Lung (tissue), 12 donors: ENCODE data around the gene TNNC1. TPM values are rescaled to one million over a fixed set of nuclear protein-coding genes. Genes with fewer than 3 reads are reported as not detected.

Source experiments
- ATAC-seq: fragments of 200-7000 bp; cut with Tn5 transposase; one replicate; pipeline ENCODE4 v1.9.1; 2020; ENCODE audit warnings: moderate number of reproducible peaks; ENCODE audit not compliant: insufficient read depth, low FRiP score
- DNase-seq, 3 donors: peaks; one replicate each; pipeline ENCODE4 v3.0.0-alpha.2; 2013 to 2017
- H3K27ac ChIP-seq, 2 donors: one replicate each; pipeline ENCODE4 v1.5.1; 2013; ENCODE audit warnings: mild to moderate bottlenecking in 2 of 2, moderate library complexity in 2 of 2, control low read depth in 1 of 2, inconsistent platforms in 1 of 2, low read depth in 1 of 2, low read length in 1 of 2
- H3K27me3 ChIP-seq, 3 donors: one replicate each; pipeline ENCODE4 v1.5.1; 2013; ENCODE audit warnings: low read length in 2 of 3; ENCODE audit not compliant: control insufficient read depth in 3 of 3, insufficient read depth in 3 of 3
- H3K36me3 ChIP-seq, 4 donors: one replicate each; pipeline ENCODE4 v1.5.1; 2013; ENCODE audit warnings: low read length in 4 of 4, mild to moderate bottlenecking in 1 of 4, moderate library complexity in 1 of 4; ENCODE audit not compliant: control insufficient read depth in 4 of 4, insufficient read depth in 4 of 4
- H3K4me1 ChIP-seq, 5 donors: one replicate each; pipeline ENCODE4 v1.5.1; 2013; ENCODE audit warnings: low read length in 5 of 5, mild to moderate bottlenecking in 2 of 5, moderate library complexity in 1 of 5; ENCODE audit not compliant: control insufficient read depth in 5 of 5, insufficient read depth in 5 of 5
- H3K4me3 ChIP-seq: one replicate; pipeline ENCODE4 v1.5.1; 2013; ENCODE audit warnings: mild to moderate bottlenecking, control low read depth, moderate library complexity
- H3K9ac ChIP-seq, 2 donors: one replicate each; pipeline ENCODE4 v1.5.1; 2013; ENCODE audit warnings: low read length in 2 of 2, control low read depth in 1 of 2; ENCODE audit not compliant: insufficient read depth in 1 of 2
- H3K9me3 ChIP-seq, 4 donors: one replicate each; pipeline ENCODE4 v1.5.1; 2013; ENCODE audit warnings: low read length in 3 of 4, mild to moderate bottlenecking in 1 of 4, moderate library complexity in 1 of 4; ENCODE audit not compliant: control insufficient read depth in 4 of 4, insufficient read depth in 3 of 4
- WGBS, 2 donors: extraction: QIAGEN DNeasy Blood & Tissue Kit; methylation state at CpG; one replicate each; pipeline ENCODE4 v1.1.7; 2013; 5-methylcytosine and 5-hydroxymethylcytosine counted together
- polyA plus RNA-seq, 2 donors: library from polyadenylated mRNA; stranded (reverse); fragments of 200-250 nt; gene quantifications; one replicate each; pipeline ENCODE4 v1.2.1, GENCODE V29; 2013
- total RNA-seq, 2 donors: library from RNA; depleted of rRNA in 1 of 2; stranded (reverse); fragments of >200 nt in 1 of 2; gene quantifications; one replicate each; pipeline ENCODE4 v1.2.1, GENCODE V29; 2014 to 2021
- TF ChIP-seq, protein P1 (sequence below): IDR thresholded peaks from 2 replicates; pipeline ENCODE4 v1.5.1; 2012; ENCODE audit warnings: mild to moderate bottlenecking; ENCODE audit errors: control extremely low read depth, extremely low read depth
- donor health status: control.
- donor health status: control.
- donor health status: Bipolar disorder and iron deficiency.
- donor health status: healthy.
- donor health status: DM: yes; HTN: yes; CAD: no.

The TNNC1 gene
- total and polyA plus RNA-seq, 4 donors, result 17.3 to 250 (median 33.4) TPM

DNA sequence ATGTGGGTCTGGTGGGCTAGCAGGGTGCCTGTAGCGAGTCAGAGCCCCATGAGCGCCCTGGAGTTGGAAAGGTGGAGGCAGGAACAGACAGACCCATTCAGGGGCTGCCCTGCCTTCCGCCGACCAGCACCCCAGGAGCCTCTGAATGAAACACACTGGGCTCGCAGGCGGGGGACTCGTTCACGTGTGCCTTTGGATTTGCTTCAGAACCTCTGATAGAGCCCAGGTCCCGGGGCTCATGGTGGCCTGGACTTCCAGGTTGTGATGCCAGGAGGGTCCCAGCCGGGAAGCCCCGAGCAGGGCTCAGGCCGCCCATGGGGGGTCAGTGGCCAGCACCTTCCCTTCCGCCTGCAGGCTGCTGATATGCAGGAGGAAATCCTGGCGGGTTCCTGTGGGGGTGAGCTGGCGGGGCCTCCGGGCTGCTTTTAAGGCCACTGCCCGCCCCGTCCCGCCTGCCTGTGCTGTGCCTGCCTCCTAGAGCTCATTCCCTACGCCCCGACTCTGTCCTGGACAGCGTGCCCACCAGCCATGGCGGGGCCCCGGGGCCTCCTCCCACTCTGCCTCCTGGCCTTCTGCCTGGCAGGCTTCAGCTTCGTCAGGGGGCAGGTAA is 41.1 kb upstream of the TNNC1 start, which contains the start of gene STAB1:
TSS of gene STAB1 (plus strand) at position 453 of the 610 bp plus-strand sequence. CDS start at position 529, 76 bp downstream.
- TF ChIP-seq, protein P1, sequence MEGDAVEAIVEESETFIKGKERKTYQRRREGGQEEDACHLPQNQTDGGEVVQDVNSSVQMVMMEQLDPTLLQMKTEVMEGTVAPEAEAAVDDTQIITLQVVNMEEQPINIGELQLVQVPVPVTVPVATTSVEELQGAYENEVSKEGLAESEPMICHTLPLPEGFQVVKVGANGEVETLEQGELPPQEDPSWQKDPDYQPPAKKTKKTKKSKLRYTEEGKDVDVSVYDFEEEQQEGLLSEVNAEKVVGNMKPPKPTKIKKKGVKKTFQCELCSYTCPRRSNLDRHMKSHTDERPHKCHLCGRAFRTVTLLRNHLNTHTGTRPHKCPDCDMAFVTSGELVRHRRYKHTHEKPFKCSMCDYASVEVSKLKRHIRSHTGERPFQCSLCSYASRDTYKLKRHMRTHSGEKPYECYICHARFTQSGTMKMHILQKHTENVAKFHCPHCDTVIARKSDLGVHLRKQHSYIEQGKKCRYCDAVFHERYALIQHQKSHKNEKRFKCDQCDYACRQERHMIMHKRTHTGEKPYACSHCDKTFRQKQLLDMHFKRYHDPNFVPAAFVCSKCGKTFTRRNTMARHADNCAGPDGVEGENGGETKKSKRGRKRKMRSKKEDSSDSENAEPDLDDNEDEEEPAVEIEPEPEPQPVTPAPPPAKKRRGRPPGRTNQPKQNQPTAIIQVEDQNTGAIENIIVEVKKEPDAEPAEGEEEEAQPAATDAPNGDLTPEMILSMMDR, result no peak
- DNase-seq (peak; percentile 36 to 54 (median 43)), ATAC-seq (peak; percentile 6)
- H3K36me3 ChIP-seq, result peaks cover 0 to 40% (median 14%) of the 10 kb centered on the region in 4 donors
- WGBS, 2 donors, result 23 to 35% methylated on average over 25 of the region's 25 CpGs
- peaks cover 0 to 2% (median 0%) of the 10 kb centered on the region in 4 donors for H3K9me3 ChIP-seq
- H3K9ac ChIP-seq, result no peak within 1 kb of the TSS
- no peaks in the 10 kb centered on the region for H3K27me3 ChIP-seq
- peak within 1 kb of the TSS; percentile 50 to 85 for H3K27ac ChIP-seq
- H3K4me1 ChIP-seq, result peaks cover 0 to 47% (median 0%) of the 10 kb centered on the region in 5 donors
- H3K4me3 ChIP-seq, result peak within 1 kb of the TSS; percentile 37

DNA sequence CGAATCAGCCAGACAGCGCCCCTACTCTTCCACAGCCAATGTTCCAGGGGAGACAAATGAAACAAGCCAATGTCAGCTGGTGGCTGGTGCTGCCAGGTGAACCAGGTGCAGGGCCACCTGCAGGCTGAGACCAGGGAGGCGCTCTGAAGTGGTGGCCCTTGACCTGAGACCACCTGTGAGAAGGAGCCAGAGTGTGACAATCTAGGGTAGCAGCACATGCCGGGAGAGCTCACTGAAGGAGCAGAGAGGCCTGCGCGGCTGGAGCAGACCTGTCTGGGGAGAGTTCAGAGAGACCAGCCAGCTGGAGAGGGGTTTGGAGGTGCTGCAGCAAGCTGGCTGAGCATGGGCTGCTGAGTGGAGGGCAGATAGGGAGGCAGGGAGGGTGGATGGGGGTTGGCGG is 40.6 kb upstream of the TNNC1 start:
- no peaks in the 10 kb centered on the region for H3K27me3 ChIP-seq
- peaks cover 0 to 52% (median 0%) of the 10 kb centered on the region in 5 donors for H3K4me1 ChIP-seq
- TF ChIP-seq, protein P1, result no peak
- DNase-seq, result no peak
- H3K36me3 ChIP-seq, result peaks cover 0 to 46% (median 19%) of the 10 kb centered on the region in 4 donors
- H3K27ac ChIP-seq, result peak overlapping the region in 1 of 2 donors; percentile 45
- no peak overlapping the region for H3K4me3 ChIP-seq
- WGBS, 2 donors, result 79 to 90% methylated on average over 7 of the region's 7 CpGs
- peaks cover 0 to 2% (median 0%) of the 10 kb centered on the region in 4 donors for H3K9me3 ChIP-seq
- no peak overlapping the region for H3K9ac ChIP-seq
- ATAC-seq, result no peak

DNA sequence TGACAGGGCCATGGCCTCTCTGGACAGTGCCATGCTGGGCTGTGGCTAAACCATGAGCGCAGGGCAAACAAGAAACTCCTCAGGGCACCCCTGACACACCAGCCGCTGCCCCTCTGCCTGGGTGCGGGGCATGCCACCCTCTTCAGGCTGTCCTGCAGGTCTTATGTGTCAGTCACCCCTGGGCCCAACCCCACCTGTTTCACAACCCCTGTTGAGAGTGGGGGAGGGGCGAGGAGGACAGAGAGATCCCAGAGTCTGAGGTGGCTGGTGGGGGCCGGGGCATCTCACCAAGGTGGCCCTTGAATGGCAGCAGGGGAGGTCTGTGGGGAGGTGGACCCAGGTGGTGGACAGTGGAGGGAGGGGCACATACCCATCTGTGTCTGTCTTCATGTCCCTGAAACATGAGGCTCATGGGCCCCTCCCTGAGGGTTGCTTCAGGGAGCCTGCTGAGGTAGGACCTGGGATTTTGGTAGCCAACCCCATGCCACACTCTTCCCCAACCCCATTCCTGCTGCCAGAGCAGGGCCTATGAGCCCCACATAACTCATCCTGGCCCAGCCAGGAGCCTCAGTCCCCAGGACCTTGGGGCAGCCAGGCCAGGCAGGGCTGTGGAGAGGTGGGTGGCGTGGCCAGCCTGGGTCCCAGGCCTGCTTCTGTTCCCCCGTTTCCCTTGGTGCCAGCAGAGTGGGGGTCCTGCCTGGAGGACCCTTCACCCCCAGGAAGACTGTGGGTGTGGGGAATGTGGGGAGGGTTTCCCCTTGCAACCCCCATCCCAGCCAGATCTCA is 39.6 kb upstream of the TNNC1 start:
- peaks cover 0 to 2% (median 0%) of the 10 kb centered on the region in 4 donors for H3K9me3 ChIP-seq
- TF ChIP-seq, protein P1, result no peak
- peak overlapping the region in 1 of 2 donors; percentile 13 for H3K27ac ChIP-seq
- WGBS, 2 donors, result 87 to 91% methylated on average over 6 to 7 of the region's 7 CpGs
- H3K4me1 ChIP-seq, result peaks cover 0 to 54% (median 0%) of the 10 kb centered on the region in 5 donors
- no peak overlapping the region for H3K4me3 ChIP-seq
- peaks cover 2 to 55% (median 25%) of the 10 kb centered on the region in 4 donors for H3K36me3 ChIP-seq
- no peak overlapping the region for H3K9ac ChIP-seq
- ATAC-seq, result no peak
- no peaks in the 10 kb centered on the region for H3K27me3 ChIP-seq
- no peak for DNase-seq
